Memory B cell (primary cell): ENCODE data around the gene MICAL3.
A peak's percentile ranks its signal among the peaks of the same experiment; 100 is the strongest.
"Not testable (repeated sequence)": the region's sequence is repeated elsewhere in the genome, so short reads cannot be mapped to it uniquely, and the experiment has no call there.

ENCODE experiments used
- ATAC-seq: fragments of 150-1000 bp; cut with Tn5 transposase; 2 replicates; pipeline ENCODE4 v1.10.0; 2021; ENCODE audit warnings: low read depth, mild to moderate bottlenecking, moderate library complexity
- DNase-seq, 2 donors: peaks; one replicate each; pipeline ENCODE4 v3.0.0; 2022; ENCODE audit warnings: low spot score in 2 of 2
- H3K27ac Mint-ChIP-seq: one replicate; pipeline ENCODE4 v1.8.0; 2022; ENCODE audit warnings: mild to moderate bottlenecking, moderate library complexity, mixed read lengths
- H3K27me3 Mint-ChIP-seq: one replicate; pipeline ENCODE4 v1.8.0; 2022; ENCODE audit warnings: mixed read lengths
- H3K36me3 Mint-ChIP-seq: one replicate; pipeline ENCODE4 v1.8.0; 2022; ENCODE audit warnings: mild to moderate bottlenecking, mixed read lengths
- H3K4me1 Mint-ChIP-seq: one replicate; pipeline ENCODE4 v1.8.0; 2022; ENCODE audit warnings: mixed read lengths
- H3K4me3 Mint-ChIP-seq: one replicate; pipeline ENCODE4 v1.8.0; 2022; ENCODE audit warnings: mild to moderate bottlenecking, moderate library complexity, mixed read lengths
- H3K9me3 Mint-ChIP-seq: one replicate; pipeline ENCODE4 v1.8.0; 2022; ENCODE audit warnings: mixed read lengths

The MICAL3 gene

GRCh38 chr22:17888439-17888838, 135.9 kb downstream of the MICAL3 start:
- no peak overlapping the region for H3K27ac Mint-ChIP-seq
- no peaks in the 10 kb centered on the region for H3K27me3 Mint-ChIP-seq
- no peaks in the 10 kb centered on the region for H3K9me3 Mint-ChIP-seq

GRCh38 chr22:17884893-17885292, 139.5 kb downstream of the MICAL3 start:
- Mint-ChIP-seq H3K4me1 (no peaks in the 10 kb centered on the region), H3K9me3 (no peaks in the 10 kb centered on the region), H3K36me3 (peaks cover 45% of the 10 kb centered on the region), H3K27ac (no peak overlapping the region), H3K4me3 (no peak overlapping the region), H3K27me3 (no peaks in the 10 kb centered on the region)
- DNase-seq (no peak), ATAC-seq (no peak)

More at GRCh38 chr22:17888439-17888838, 135.9 kb downstream of the MICAL3 start:
- DNase-seq, result no peak
- ATAC-seq, result no peak
- H3K4me3 Mint-ChIP-seq, result no peak overlapping the region
- no peaks in the 10 kb centered on the region for H3K4me1 Mint-ChIP-seq
- peaks cover 50% of the 10 kb centered on the region for H3K36me3 Mint-ChIP-seq

GRCh38 chr22:17884084-17884483, 140.3 kb downstream of the MICAL3 start:
- H3K4me3 Mint-ChIP-seq, result no peak overlapping the region
- H3K9me3 Mint-ChIP-seq, result no peaks in the 10 kb centered on the region
- H3K4me1 Mint-ChIP-seq, result no peaks in the 10 kb centered on the region
- no peak for DNase-seq
- H3K27me3 Mint-ChIP-seq, result no peaks in the 10 kb centered on the region
- peaks cover 51% of the 10 kb centered on the region for H3K36me3 Mint-ChIP-seq
- H3K27ac Mint-ChIP-seq, result no peak overlapping the region
- no peak for ATAC-seq

GRCh38 chr22:17883356-17883755, 141.0 kb downstream of the MICAL3 start:
- H3K27ac Mint-ChIP-seq, result no peak overlapping the region
- no peaks in the 10 kb centered on the region for H3K4me1 Mint-ChIP-seq
- no peaks in the 10 kb centered on the region for H3K9me3 Mint-ChIP-seq
- H3K27me3 Mint-ChIP-seq, result no peaks in the 10 kb centered on the region
- H3K36me3 Mint-ChIP-seq, result peaks cover 50% of the 10 kb centered on the region
- ATAC-seq (no peak), DNase-seq (no peak)
- no peak overlapping the region for H3K4me3 Mint-ChIP-seq

GRCh38 chr22:17882727-17883126, 141.6 kb downstream of the MICAL3 start:
- no peaks in the 10 kb centered on the region for H3K4me1 Mint-ChIP-seq
- peaks cover 45% of the 10 kb centered on the region for H3K36me3 Mint-ChIP-seq
- no peaks in the 10 kb centered on the region for H3K9me3 Mint-ChIP-seq
- no peak overlapping the region for H3K27ac Mint-ChIP-seq
- H3K27me3 Mint-ChIP-seq, result no peaks in the 10 kb centered on the region
- no peak overlapping the region for H3K4me3 Mint-ChIP-seq
- ATAC-seq, result no peak
- no peak for DNase-seq

- ATAC-seq (no peak), DNase-seq (no peak)
- H3K9me3 Mint-ChIP-seq, result no peaks in the 10 kb centered on the region
- peaks cover 42% of the 10 kb centered on the region for H3K36me3 Mint-ChIP-seq
- H3K4me1 Mint-ChIP-seq, result peaks cover 2% of the 10 kb centered on the region
- no peaks in the 10 kb centered on the region for H3K27me3 Mint-ChIP-seq
- no peak overlapping the region for H3K27ac Mint-ChIP-seq
- no peak overlapping the region for H3K4me3 Mint-ChIP-seq
These were observed 142.2 kb downstream of the MICAL3 start for GRCh38 chr22:17882162-17882561.

- H3K4me3 Mint-ChIP-seq, result no peak overlapping the region
- no peaks in the 10 kb centered on the region for H3K27me3 Mint-ChIP-seq
- ATAC-seq, result no peak
- H3K27ac Mint-ChIP-seq, result no peak overlapping the region
- no peak for DNase-seq
- peaks cover 39% of the 10 kb centered on the region for H3K36me3 Mint-ChIP-seq
- H3K4me1 Mint-ChIP-seq, result peaks cover 5% of the 10 kb centered on the region
- H3K9me3 Mint-ChIP-seq, result no peaks in the 10 kb centered on the region
These were observed 143.0 kb downstream of the MICAL3 start for GRCh38 chr22:17881366-17881765.

- no peak for DNase-seq
These were observed 143.9 kb downstream of the MICAL3 start for GRCh38 chr22:17880468-17880867.

GRCh38 chr22:17880020-17880419, 144.3 kb downstream of the MICAL3 start:
- DNase-seq, result no peak
- Mint-ChIP-seq H3K9me3 (no peaks in the 10 kb centered on the region), H3K4me3 (no peak overlapping the region), H3K36me3 (peaks cover 34% of the 10 kb centered on the region), H3K4me1 (peaks cover 5% of the 10 kb centered on the region), H3K27ac (no peak overlapping the region), H3K27me3 (no peaks in the 10 kb centered on the region)
- ATAC-seq, result no peak

More at GRCh38 chr22:17880468-17880867, 143.9 kb downstream of the MICAL3 start:
- H3K27ac Mint-ChIP-seq, result no peak overlapping the region
- peaks cover 34% of the 10 kb centered on the region for H3K36me3 Mint-ChIP-seq
- no peak for ATAC-seq
- no peaks in the 10 kb centered on the region for H3K9me3 Mint-ChIP-seq
- no peak overlapping the region for H3K4me3 Mint-ChIP-seq
- peaks cover 5% of the 10 kb centered on the region for H3K4me1 Mint-ChIP-seq
- no peaks in the 10 kb centered on the region for H3K27me3 Mint-ChIP-seq

- H3K4me3 Mint-ChIP-seq, result no peak overlapping the region
- DNase-seq (no peak), ATAC-seq (no peak)
- no peaks in the 10 kb centered on the region for H3K9me3 Mint-ChIP-seq
- H3K4me1 Mint-ChIP-seq, result peaks cover 5% of the 10 kb centered on the region
- no peaks in the 10 kb centered on the region for H3K27me3 Mint-ChIP-seq
- H3K27ac Mint-ChIP-seq, result no peak overlapping the region
- peaks cover 30% of the 10 kb centered on the region for H3K36me3 Mint-ChIP-seq
These were observed 145.4 kb downstream of the MICAL3 start for GRCh38 chr22:17878941-17879340.

- Mint-ChIP-seq H3K4me1 (peaks cover 5% of the 10 kb centered on the region), H3K4me3 (no peak overlapping the region), H3K27ac (no peak overlapping the region), H3K36me3 (peaks cover 26% of the 10 kb centered on the region), H3K9me3 (no peaks in the 10 kb centered on the region), H3K27me3 (no peaks in the 10 kb centered on the region)
- ATAC-seq (no peak), DNase-seq (no peak)
These were observed 146.1 kb downstream of the MICAL3 start for GRCh38 chr22:17878186-17878694.

- H3K9me3 Mint-ChIP-seq, DNase-seq, H3K4me3 Mint-ChIP-seq, H3K4me1 Mint-ChIP-seq, ATAC-seq, H3K27me3 Mint-ChIP-seq: not testable (repeated sequence)
- H3K36me3 Mint-ChIP-seq, result peaks cover 23% of the 10 kb centered on the region
- H3K27ac Mint-ChIP-seq, result peak overlapping the region; percentile 81
These were observed 147.2 kb downstream of the MICAL3 start for GRCh38 chr22:17876878-17877855.

GRCh38 chr22:17876306-17876831, 148.0 kb downstream of the MICAL3 start:
- H3K4me1 Mint-ChIP-seq, result peaks cover 5% of the 10 kb centered on the region
- ATAC-seq (peak; percentile 34), DNase-seq (no peak)
- no peaks in the 10 kb centered on the region for H3K27me3 Mint-ChIP-seq
- peaks cover 26% of the 10 kb centered on the region for H3K36me3 Mint-ChIP-seq
- peak overlapping the region; percentile 81 for H3K27ac Mint-ChIP-seq
- no peaks in the 10 kb centered on the region for H3K9me3 Mint-ChIP-seq
- no peak overlapping the region for H3K4me3 Mint-ChIP-seq

- Mint-ChIP-seq H3K36me3 (peaks cover 30% of the 10 kb centered on the region), H3K27me3 (no peaks in the 10 kb centered on the region), H3K4me3 (no peak overlapping the region), H3K9me3 (no peaks in the 10 kb centered on the region), H3K27ac (no peak overlapping the region), H3K4me1 (peaks cover 5% of the 10 kb centered on the region)
- no peak for DNase-seq
- ATAC-seq, result no peak
These were observed 148.7 kb downstream of the MICAL3 start for GRCh38 chr22:17875631-17876030.
